GM18507 (cell line): ENCODE results near the gene EEFSEC.

ENCODE experiments used
- DNase-seq: peaks from one replicate; pipeline ENCODE4 v3.0.0; 2011; ENCODE audit warnings: low read depth; ENCODE audit not compliant: insufficient read length; ENCODE audit errors: extremely low spot score
- FAIRE-seq: peaks from 2 replicates; lab custom pipeline; 2011; peaks lifted over from hg19 to GRCh38; lab: Jason Lieb, UNC

Gene EEFSEC

DNA sequence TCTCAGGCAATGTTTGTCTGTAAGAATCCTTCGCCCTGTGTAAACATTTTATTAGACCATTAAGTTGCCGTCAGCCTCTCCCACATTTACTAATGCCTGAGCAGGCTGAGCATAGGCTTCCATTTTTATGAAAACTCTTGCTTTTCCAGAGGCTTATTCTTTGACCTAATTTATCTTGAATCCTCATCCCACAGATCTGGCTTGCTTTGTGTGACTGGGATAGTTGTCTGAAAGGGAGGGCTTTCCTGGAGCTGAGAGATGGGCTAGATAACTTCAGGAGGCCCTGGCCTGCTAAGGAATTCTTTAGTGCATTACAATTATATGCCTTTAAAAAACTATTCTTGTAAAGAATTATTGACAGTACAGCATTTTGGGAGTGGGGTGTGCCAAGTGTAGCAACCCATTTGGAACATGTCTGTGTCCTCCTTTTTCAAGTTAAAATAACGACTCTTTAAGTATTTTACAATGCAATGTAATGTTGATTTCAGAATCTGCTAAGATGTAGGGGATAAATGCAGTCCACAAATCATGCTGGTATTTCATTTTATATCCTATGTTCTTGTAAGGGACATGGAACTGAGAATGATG is 52.4 kb downstream of the EEFSEC start:
- FAIRE-seq (no peak), DNase-seq (no peak)

GRCh38 chr3:128207951-128208350 is 54.7 kb downstream of the EEFSEC start:
- DNase-seq, result no peak
- FAIRE-seq, result no peak

- no peak for FAIRE-seq
- DNase-seq, result no peak
Observed at GRCh38 chr3:128210711-128211110, 57.4 kb downstream of the EEFSEC start.

GRCh38 chr3:128214056-128214455 is 60.8 kb downstream of the EEFSEC start:
- DNase-seq, result no peak
- no peak for FAIRE-seq

GRCh38 chr3:128215290-128215689 is 62.0 kb downstream of the EEFSEC start:
- DNase-seq (no peak), FAIRE-seq (no peak)

- no peak for DNase-seq
- FAIRE-seq, result no peak
Observed at GRCh38 chr3:128215800-128216495, 62.7 kb downstream of the EEFSEC start.

- peak; percentile 52 for FAIRE-seq
- no peak for DNase-seq
Observed at GRCh38 chr3:128217702-128218547, 64.6 kb downstream of the EEFSEC start.

DNA sequence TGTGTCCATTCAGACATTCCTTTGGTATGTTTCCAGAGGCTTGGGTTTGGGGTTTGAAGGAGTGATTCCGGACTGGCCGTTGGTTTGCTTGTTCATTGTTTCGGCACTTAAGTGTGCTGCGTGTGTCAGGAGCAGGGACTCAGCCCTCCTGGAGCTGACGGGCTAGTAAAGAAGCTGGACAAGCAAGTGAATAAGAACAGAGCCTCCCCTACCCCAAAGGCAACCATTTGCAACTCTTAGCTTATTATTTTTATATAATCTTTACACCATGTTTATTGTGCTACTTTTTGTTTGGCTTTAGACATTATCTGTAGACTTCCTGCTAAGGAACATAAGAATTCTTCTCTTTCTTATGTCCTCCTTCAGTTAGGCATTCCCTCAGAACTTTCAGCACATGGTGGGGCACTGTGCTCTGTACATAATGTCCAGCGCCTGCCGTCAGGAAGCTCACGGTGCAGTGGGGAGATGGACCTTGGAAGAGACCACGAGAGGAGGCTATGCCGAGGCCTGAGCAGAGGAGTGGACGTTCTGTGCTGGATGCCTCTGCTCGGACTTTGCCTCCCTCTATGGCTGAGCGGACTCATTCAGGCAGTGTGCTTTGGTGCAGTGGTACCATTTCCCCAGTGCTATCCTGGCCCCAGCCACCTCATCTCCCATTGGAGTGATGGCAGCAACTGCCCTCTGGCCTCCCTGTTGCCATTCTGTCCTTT is 65.4 kb downstream of the EEFSEC start:
- FAIRE-seq (no peak), DNase-seq (no peak)

GRCh38 chr3:128221328-128221727 is 68.0 kb downstream of the EEFSEC start:
- no peak for FAIRE-seq
- no peak for DNase-seq

GRCh38 chr3:128222796-128223385 is 69.6 kb downstream of the EEFSEC start:
- no peak for DNase-seq
- FAIRE-seq, result no peak

- FAIRE-seq, result no peak
Observed at GRCh38 chr3:128226186-128226725, 73.0 kb downstream of the EEFSEC start.

GRCh38 chr3:128226795-128227395 is 73.6 kb downstream of the EEFSEC start:
- FAIRE-seq, result peak; percentile 12

More at GRCh38 chr3:128226186-128226725, 73.0 kb downstream of the EEFSEC start:
- no peak for DNase-seq

DNA sequence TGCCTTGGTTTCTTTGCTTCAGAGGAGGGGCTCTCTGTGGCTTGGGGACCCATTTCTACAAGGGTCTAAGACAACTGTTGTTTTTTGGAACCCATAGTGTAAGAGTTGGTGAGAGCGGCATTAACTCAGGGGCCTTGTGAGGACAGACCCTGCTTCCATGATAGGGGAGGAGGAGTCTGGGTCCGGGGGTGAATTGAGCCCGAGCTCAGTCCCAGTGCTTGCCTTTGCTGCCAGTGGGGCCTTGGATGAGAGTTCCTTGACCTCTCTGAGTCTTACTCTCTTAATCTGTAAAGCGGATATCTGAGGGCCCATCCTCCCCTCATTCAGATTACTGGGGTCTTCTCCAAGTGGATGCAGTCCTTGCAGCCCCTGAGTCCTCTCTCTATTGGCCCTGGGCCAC is 74.2 kb downstream of the EEFSEC start:
- no peak for FAIRE-seq
- no peak for DNase-seq

More at GRCh38 chr3:128226795-128227395, 73.6 kb downstream of the EEFSEC start:
- peak; percentile 39 for DNase-seq

- FAIRE-seq, result peak; percentile 62
- DNase-seq, result no peak
Observed at GRCh38 chr3:128228366-128228910, 75.2 kb downstream of the EEFSEC start.

- DNase-seq (no peak), FAIRE-seq (no peak)
Observed at GRCh38 chr3:128229106-128229857, 76.0 kb downstream of the EEFSEC start.

GRCh38 chr3:128231606-128232005 is 78.3 kb downstream of the EEFSEC start:
- FAIRE-seq (no peak), DNase-seq (no peak)

- DNase-seq (no peak), FAIRE-seq (no peak)
Observed at GRCh38 chr3:128232376-128233178, 79.3 kb downstream of the EEFSEC start.
